NCI-H1048 (cell line): Measurements from ENCODE around the gene DRG1.
"Not testable (repeated sequence)": the region's sequence is repeated elsewhere in the genome, so short reads cannot be mapped to it uniquely, and the experiment has no call there.

ENCODE experiments used
- DNase-seq: peaks from one replicate; lab custom pipeline; 2025; lab: John Stamatoyannopoulos, UW

Gene DRG1

GRCh38 chr22:31399211-31400022, at the start of gene DRG1:
Gene DRG1 (plus strand): TSS chr22:31399604. CDS start chr22:31399684, 80 bp downstream.
- DNase-seq = peak; percentile 83

GRCh38 chr22:31349960-31350359, 49.4 kb upstream of the DRG1 start:
- DNase-seq = no peak

GRCh38 chr22:31350410-31350863, 49.0 kb upstream of the DRG1 start:
- DNase-seq = no peak

GRCh38 chr22:31354515-31354914, 44.9 kb upstream of the DRG1 start:
- no peak for DNase-seq

GRCh38 chr22:31360029-31360428, 39.4 kb upstream of the DRG1 start:
- no peak for DNase-seq

- no peak for DNase-seq
These were observed 37.7 kb upstream of the DRG1 start for GRCh38 chr22:31361743-31362142.

GRCh38 chr22:31363885-31364465, 35.4 kb upstream of the DRG1 start:
- DNase-seq = no peak

GRCh38 chr22:31367426-31367825, 32.0 kb upstream of the DRG1 start:
- no peak for DNase-seq

GRCh38 chr22:31377612-31378011, 21.8 kb upstream of the DRG1 start:
- DNase-seq = no peak

- DNase-seq = no peak
These were observed 21.3 kb upstream of the DRG1 start for GRCh38 chr22:31378123-31378522.

- DNase-seq = not testable (repeated sequence)
These were observed 20.8 kb upstream of the DRG1 start for GRCh38 chr22:31378651-31379050.

- no peak for DNase-seq
These were observed 5.5 kb upstream of the DRG1 start for GRCh38 chr22:31393893-31394292.

GRCh38 chr22:31394326-31394725, 5.1 kb upstream of the DRG1 start:
- no peak for DNase-seq

- no peak for DNase-seq
These were observed 1.2 kb upstream of the DRG1 start for GRCh38 chr22:31398231-31398630.

GRCh38 chr22:31400023-31400397, 606 bp downstream of the DRG1 start:
- no peak for DNase-seq

- not testable (repeated sequence) for DNase-seq
These were observed 2.9 kb downstream of the DRG1 start for GRCh38 chr22:31402350-31402749.

- DNase-seq = no peak
These were observed 26.1 kb downstream of the DRG1 start for GRCh38 chr22:31425331-31426050.

GRCh38 chr22:31431950-31432349, 32.5 kb downstream of the DRG1 start:
- no peak for DNase-seq

- DNase-seq = no peak
These were observed 36.7 kb downstream of the DRG1 start for GRCh38 chr22:31436132-31436531.

- DNase-seq = no peak
These were observed 40.4 kb downstream of the DRG1 start for GRCh38 chr22:31439808-31440207.

GRCh38 chr22:31440681-31441080, 41.3 kb downstream of the DRG1 start:
- DNase-seq = no peak

- DNase-seq = no peak
These were observed 42.2 kb downstream of the DRG1 start for GRCh38 chr22:31441652-31442051.
